Naive thymus-derived CD4-positive, alpha-beta T cell (primary cell): ENCODE data around the gene DCAF10. TPM values are rescaled to one million over a fixed set of nuclear protein-coding genes. Genes with fewer than 3 reads are reported as not detected.
"Not testable (repeated sequence)": the region's sequence is repeated elsewhere in the genome, so short reads cannot be mapped to it uniquely, and the experiment has no call there.

ENCODE experiments used
- ATAC-seq: fragments of 150-1000 bp; cut with Tn5 transposase; 2 replicates; pipeline ENCODE4 v1.10.0; 2021; ENCODE audit warnings: mild to moderate bottlenecking, moderate library complexity
- CTCF ChIA-PET: fragments of 350-600 bp; sonication (Branson Sonifier 250); formaldehyde crosslinking; loops from one replicate; lab custom pipeline; 2021; ENCODE audit warnings: antibody characterized with exemption; lab: Charles Lee
- POLR2A ChIA-PET: fragments of 350-600 bp; sonication (Branson Sonifier 250); formaldehyde crosslinking; loops from one replicate; lab custom pipeline; 2021; ENCODE audit warnings: antibody characterized with exemption, inconsistent platforms; lab: Charles Lee
- DNase-seq, 9 donors: peaks; one replicate each; pipeline versions ENCODE4 v3.0.0 to v3.0.0-alpha.2; 2020 to 2022; ENCODE audit warnings: mixed read lengths in 1 of 9
- H3K27ac ChIP-seq: one replicate; pipeline ENCODE4 v1.7.0; 2013; ENCODE audit warnings: mild to moderate bottlenecking, low read depth, low read length, moderate library complexity
- H3K27me3 ChIP-seq, 2 donors: one replicate each; pipeline ENCODE4 v1.7.0; 2013; ENCODE audit warnings: low read length in 2 of 2, mild to moderate bottlenecking in 2 of 2, moderate library complexity in 2 of 2; ENCODE audit not compliant: control insufficient read depth in 2 of 2, insufficient read depth in 2 of 2
- H3K36me3 ChIP-seq, 3 experiments: 1 replicate in 2 of 3; 2 replicates in 1 of 3; pipeline ENCODE4 v1.7.0; 2013; ENCODE audit warnings: low read length in 3 of 3, mild to moderate bottlenecking in 3 of 3, moderate library complexity in 1 of 3; ENCODE audit not compliant: insufficient read depth in 3 of 3, control insufficient read depth in 2 of 3
- H3K4me1 ChIP-seq, 2 donors: one replicate each; pipeline ENCODE4 v1.7.0; 2013; ENCODE audit warnings: low read length in 2 of 2, mild to moderate bottlenecking in 2 of 2, moderate library complexity in 1 of 2; ENCODE audit not compliant: control insufficient read depth in 2 of 2, insufficient read depth in 2 of 2
- H3K4me3 ChIP-seq: 2 replicates; pipeline ENCODE4 v1.7.0; 2013; ENCODE audit warnings: mild to moderate bottlenecking, low read length
- H3K9me3 ChIP-seq, 3 experiments: 1 replicate in 2 of 3; 2 replicates in 1 of 3; pipeline ENCODE4 v1.7.0; 2013; ENCODE audit warnings: low read length in 3 of 3; ENCODE audit not compliant: control insufficient read depth in 2 of 3
- H3K27ac Mint-ChIP-seq, 9 donors: one replicate each; pipeline ENCODE4 v1.8.0; 2020 to 2022; ENCODE audit warnings: mixed read lengths in 9 of 9, mild to moderate bottlenecking in 8 of 9, moderate library complexity in 5 of 9, inconsistent platforms in 2 of 9
- H3K27me3 Mint-ChIP-seq, 5 donors: one replicate each; pipeline ENCODE4 v1.8.0; 2021 to 2022; ENCODE audit warnings: mixed read lengths in 5 of 5, mild to moderate bottlenecking in 1 of 5
- H3K36me3 Mint-ChIP-seq, 5 donors: one replicate each; pipeline ENCODE4 v1.8.0; 2020 to 2022; ENCODE audit warnings: mixed read lengths in 5 of 5, mild to moderate bottlenecking in 3 of 5, inconsistent platforms in 1 of 5
- H3K4me1 Mint-ChIP-seq, 7 donors: one replicate each; pipeline ENCODE4 v1.8.0; 2020 to 2022; ENCODE audit warnings: mixed read lengths in 7 of 7, mild to moderate bottlenecking in 3 of 7, inconsistent platforms in 1 of 7
- H3K4me3 Mint-ChIP-seq, 10 donors: one replicate each; pipeline ENCODE4 v1.8.0; 2020 to 2022; ENCODE audit warnings: mild to moderate bottlenecking in 10 of 10, mixed read lengths in 10 of 10, moderate library complexity in 6 of 10, inconsistent platforms in 2 of 10
- H3K9me3 Mint-ChIP-seq, 11 donors: one replicate each; pipeline ENCODE4 v1.8.0; 2020 to 2022; ENCODE audit warnings: mixed read lengths in 11 of 11, mild to moderate bottlenecking in 4 of 11, inconsistent platforms in 1 of 11, moderate library complexity in 1 of 11
- intact Hi-C, 2 donors: fragments of 100-400 bp; cut with micrococcal nuclease; formaldehyde crosslinking; loops; one replicate each; pipeline ENCODE4 v1.15.1; 2023
- polyA plus RNA-seq, 2 donors: library from polyadenylated mRNA; unstranded; fragments of 300-500 nt; fragmentation: Illumina TruSeq; gene quantifications; one replicate each; pipeline ENCODE4 v1.2.3, GENCODE V29; 2021
- total RNA-seq, 6 experiments: library from RNA in 5 of 6; stranded (reverse) in 5 of 6; gene quantifications; 1 replicate in 5 of 6; 2 replicates in 1 of 6; pipeline ENCODE4 v1.2.3 and lab custom pipeline; 2021 to 2026

DCAF10 gene
- total and polyA plus RNA-seq, 7 experiments from 2014 or later = 12.1 to 28.6 (median 21.9) TPM

GRCh38 chr9:37887977-37888583 lies 87.5 kb downstream of the DCAF10 start:
- H3K27me3 ChIP-seq, H3K4me3 ChIP-seq, DNase-seq, POLR2A ChIA-PET, H3K4me1 Mint-ChIP-seq, H3K9me3 Mint-ChIP-seq, CTCF ChIA-PET, H3K27ac ChIP-seq, H3K4me1 ChIP-seq, H3K27me3 Mint-ChIP-seq, H3K27ac Mint-ChIP-seq, H3K4me3 Mint-ChIP-seq, ATAC-seq, intact Hi-C loops, H3K9me3 ChIP-seq: not testable (repeated sequence)
- H3K36me3 Mint-ChIP-seq = peaks cover 3 to 49% (median 31%) of the 10 kb centered on the region in 5 donors
- H3K36me3 ChIP-seq = peaks cover 0 to 25% (median 0%) of the 10 kb centered on the region in 3 experiments

GRCh38 chr9:37889536-37889935 lies 88.9 kb downstream of the DCAF10 start:
- Mint-ChIP-seq H3K36me3 (peaks cover 8 to 61% (median 40%) of the 10 kb centered on the region in 5 donors), H3K9me3 (peaks cover 0 to 2% (median 0%) of the 10 kb centered on the region in 11 donors), H3K27me3 (no peaks in the 10 kb centered on the region), H3K27ac (no peak overlapping the region), H3K4me1 (peaks cover 0 to 13% (median 4%) of the 10 kb centered on the region in 7 donors), H3K4me3 (no peak overlapping the region)
- H3K4me1 ChIP-seq = no peaks in the 10 kb centered on the region
- DNase-seq (no peak), ATAC-seq (no peak)
- no peaks in the 10 kb centered on the region for H3K9me3 ChIP-seq
- no peak overlapping the region for H3K27ac ChIP-seq
- intact Hi-C loops = no loop called here
- ChIA-PET CTCF (no interaction called here), POLR2A (no interaction called here)
- no peaks in the 10 kb centered on the region for H3K27me3 ChIP-seq
- H3K4me3 ChIP-seq = no peak overlapping the region
- peaks cover 0 to 40% (median 9%) of the 10 kb centered on the region in 3 experiments for H3K36me3 ChIP-seq

GRCh38 chr9:37891042-37891441 lies 90.4 kb downstream of the DCAF10 start:
- peaks cover 4 to 49% (median 9%) of the 10 kb centered on the region in 3 experiments for H3K36me3 ChIP-seq
- H3K27me3 Mint-ChIP-seq, H3K27ac ChIP-seq, H3K9me3 ChIP-seq, POLR2A ChIA-PET, H3K4me1 ChIP-seq, ATAC-seq, intact Hi-C loops, DNase-seq, H3K27me3 ChIP-seq, H3K9me3 Mint-ChIP-seq, H3K4me3 Mint-ChIP-seq, H3K27ac Mint-ChIP-seq, H3K4me3 ChIP-seq: not testable (repeated sequence)
- H3K36me3 Mint-ChIP-seq = peaks cover 8 to 64% (median 36%) of the 10 kb centered on the region in 5 donors
- CTCF ChIA-PET = interaction anchor here (0.9 kb wide), 1 partner anchor 24 kb away, joined by 4 read pairs; no protein-coding TSS in a partner anchor
- peaks cover 0 to 13% (median 2%) of the 10 kb centered on the region in 7 donors for H3K4me1 Mint-ChIP-seq

- peaks cover 4 to 56% (median 9%) of the 10 kb centered on the region in 3 experiments for H3K36me3 ChIP-seq
Observed at GRCh38 chr9:37892063-37892462, 91.5 kb downstream of the DCAF10 start.

GRCh38 chr9:37897665-37898064 lies 97.1 kb downstream of the DCAF10 start:
- Mint-ChIP-seq H3K27me3 (no peaks in the 10 kb centered on the region), H3K4me1 (peaks cover 0 to 18% (median 13%) of the 10 kb centered on the region in 7 donors), H3K27ac (no peak overlapping the region), H3K4me3 (no peak overlapping the region), H3K36me3 (peaks cover 4 to 39% (median 22%) of the 10 kb centered on the region in 5 donors), H3K9me3 (no peaks in the 10 kb centered on the region)
- no peaks in the 10 kb centered on the region for H3K9me3 ChIP-seq
- H3K27me3 ChIP-seq = no peaks in the 10 kb centered on the region
- CTCF ChIA-PET = no interaction called here
- no peak for ATAC-seq
- H3K36me3 ChIP-seq = peaks cover 9 to 55% (median 11%) of the 10 kb centered on the region in 3 experiments
- no peak overlapping the region for H3K27ac ChIP-seq
- POLR2A ChIA-PET = no interaction called here
- H3K4me1 ChIP-seq = peaks cover 6 to 7% of the 10 kb centered on the region in 2 donors
- DNase-seq = no peak
- H3K4me3 ChIP-seq = no peak overlapping the region
- intact Hi-C loops = no loop called here

More at GRCh38 chr9:37892063-37892462, 91.5 kb downstream of the DCAF10 start:
- no peak for DNase-seq
- H3K36me3 Mint-ChIP-seq = peaks cover 8 to 71% (median 35%) of the 10 kb centered on the region in 5 donors
- ChIA-PET CTCF (no interaction called here), POLR2A (no interaction called here)
- no peak overlapping the region for H3K27ac Mint-ChIP-seq
- no peaks in the 10 kb centered on the region for H3K27me3 Mint-ChIP-seq
- no peak overlapping the region for H3K4me3 ChIP-seq
- no peaks in the 10 kb centered on the region for H3K27me3 ChIP-seq
- peaks cover 0 to 13% (median 2%) of the 10 kb centered on the region in 7 donors for H3K4me1 Mint-ChIP-seq
- no peaks in the 10 kb centered on the region for H3K4me1 ChIP-seq
- no peak overlapping the region for H3K27ac ChIP-seq
- no peak overlapping the region for H3K4me3 Mint-ChIP-seq
- H3K9me3 Mint-ChIP-seq = peaks cover 0 to 2% (median 0%) of the 10 kb centered on the region in 11 donors
- H3K9me3 ChIP-seq = no peaks in the 10 kb centered on the region
- no peak for ATAC-seq
- intact Hi-C loops = no loop called here

- ATAC-seq = no peak
- H3K4me1 ChIP-seq = peaks cover 12 to 14% of the 10 kb centered on the region in 2 donors
- peaks cover under 1 to 46% (median 11%) of the 10 kb centered on the region in 3 experiments for H3K36me3 ChIP-seq
- no peak for DNase-seq
- no peak overlapping the region for H3K27ac ChIP-seq
- H3K4me3 ChIP-seq = no peak overlapping the region
- no peaks in the 10 kb centered on the region for H3K9me3 ChIP-seq
- ChIA-PET CTCF (interaction anchor here (0.7 kb wide), 1 partner anchor 522 kb away, joined by 3 read pairs; no protein-coding TSS in a partner anchor), POLR2A (no interaction called here)
- H3K4me3 Mint-ChIP-seq = no peak overlapping the region
- intact Hi-C loops = no loop called here
- no peak overlapping the region for H3K27ac Mint-ChIP-seq
- peaks cover 0 to 27% (median 14%) of the 10 kb centered on the region in 5 donors for H3K36me3 Mint-ChIP-seq
- no peaks in the 10 kb centered on the region for H3K27me3 Mint-ChIP-seq
- peaks cover 7 to 26% (median 17%) of the 10 kb centered on the region in 7 donors for H3K4me1 Mint-ChIP-seq
- no peaks in the 10 kb centered on the region for H3K9me3 Mint-ChIP-seq
- H3K27me3 ChIP-seq = no peaks in the 10 kb centered on the region
Observed at GRCh38 chr9:37899041-37899440, 98.4 kb downstream of the DCAF10 start.
